T-cell (primary cell): ENCODE results near the gene INPP5A. TPM values are rescaled to one million over a fixed set of nuclear protein-coding genes. Genes with fewer than 3 reads are reported as not detected.

ENCODE experiments used
- ATAC-seq, 4 experiments: fragments of 200-7000 bp in 3 of 4; fragments of 150-1000 bp in 1 of 4; cut with Tn5 transposase; replicated peaks in 1 of 4; 1 replicate in 3 of 4; 2 replicates in 1 of 4; pipeline ENCODE4 v1.10.0; 2021; ENCODE audit warnings: moderate library complexity in 3 of 4, mild to moderate bottlenecking in 2 of 4, moderate number of reproducible peaks in 1 of 4
- CTCF ChIA-PET, 2 donors: fragments of 300-600 bp; sonication (Branson Sonifier 250); formaldehyde crosslinking; loops; one replicate each; lab custom pipeline; 2022; ENCODE audit warnings: antibody characterized with exemption in 2 of 2; lab: Charles Lee
- POLR2A ChIA-PET, 2 donors: fragments of 300-600 bp; sonication (Branson Sonifier 250); formaldehyde crosslinking; loops; one replicate each; lab custom pipeline; 2022; ENCODE audit warnings: antibody characterized with exemption in 2 of 2; lab: Charles Lee
- DNase-seq, 35 experiments: peaks; one replicate each; pipeline versions ENCODE4 v3.0.0 to v3.0.0-alpha.2; 2013 to 2023
- H3K27ac ChIP-seq: one replicate; pipeline ENCODE4 v1.5.1; 2013; ENCODE audit warnings: low read length
- H3K27me3 ChIP-seq, 2 experiments: replicated peaks in 1 of 2; 1 replicate in 1 of 2; 2 replicates in 1 of 2; pipeline versions ENCODE4 v1.6.1 to v1.7.0; 2013; ENCODE audit warnings: low read length in 1 of 2, mixed read lengths in 1 of 2; ENCODE audit not compliant: control insufficient read depth in 2 of 2, insufficient read depth in 2 of 2; ENCODE audit errors: extremely low read depth in 1 of 2
- H3K36me3 ChIP-seq, 2 donors: 1 replicate in 1 of 2; 2 replicates in 1 of 2; pipeline versions ENCODE4 v1.6.1 to v1.7.0; 2013; ENCODE audit warnings: low read length in 1 of 2; ENCODE audit not compliant: control insufficient read depth in 2 of 2, insufficient read depth in 1 of 2; ENCODE audit errors: extremely low read depth in 1 of 2
- H3K4me1 ChIP-seq, 2 experiments: 1 replicate in 1 of 2; 2 replicates in 1 of 2; pipeline versions ENCODE4 v1.6.1 to v1.7.0; 2013; ENCODE audit warnings: low read length in 2 of 2, mixed read lengths in 1 of 2; ENCODE audit not compliant: insufficient read depth in 2 of 2, control insufficient read depth in 1 of 2; ENCODE audit errors: extremely low read depth in 1 of 2
- H3K4me3 ChIP-seq, 2 donors: 1 replicate in 1 of 2; 2 replicates in 1 of 2; pipeline versions ENCODE4 v1.5.1 to v1.7.0; 2013; ENCODE audit warnings: mild to moderate bottlenecking in 2 of 2, low read length in 1 of 2, moderate library complexity in 1 of 2; ENCODE audit not compliant: control insufficient read depth in 1 of 2; ENCODE audit errors: extremely low read depth in 1 of 2
- H3K9me3 ChIP-seq: 2 replicates; pipeline ENCODE4 v1.7.0; 2013
- H3K27ac Mint-ChIP-seq, 2 donors: one replicate each; pipeline ENCODE4 v1.8.0; 2020 to 2021; ENCODE audit warnings: mild to moderate bottlenecking in 2 of 2, mixed read lengths in 2 of 2
- H3K27me3 Mint-ChIP-seq, 2 donors: one replicate each; pipeline ENCODE4 v1.8.0; 2021 to 2022; ENCODE audit warnings: mixed read lengths in 2 of 2
- H3K36me3 Mint-ChIP-seq: one replicate; pipeline ENCODE4 v1.8.0; 2021; ENCODE audit warnings: mixed read lengths
- H3K4me1 Mint-ChIP-seq, 3 donors: one replicate each; pipeline ENCODE4 v1.8.0; 2020 to 2022; ENCODE audit warnings: mixed read lengths in 3 of 3, mild to moderate bottlenecking in 1 of 3
- H3K4me3 Mint-ChIP-seq, 3 donors: one replicate each; pipeline ENCODE4 v1.8.0; 2020 to 2022; ENCODE audit warnings: mild to moderate bottlenecking in 3 of 3, mixed read lengths in 3 of 3, moderate library complexity in 3 of 3
- H3K9me3 Mint-ChIP-seq, 3 donors: one replicate each; pipeline ENCODE4 v1.8.0; 2020 to 2022; ENCODE audit warnings: mixed read lengths in 3 of 3
- WGBS: methylation state at CpG from one replicate; pipeline ENCODE4 v1.1.5; 2013; ENCODE audit warnings: missing lambda C conversion rate; ENCODE audit not compliant: insufficient coverage; 5-methylcytosine and 5-hydroxymethylcytosine counted together
- total RNA-seq, 35 experiments: library from RNA in 6 of 35; stranded (reverse) in 6 of 35; fragments of 120-200 nt in 1 of 35; gene quantifications; one replicate each; pipeline versions ENCODE4 v1.2.1 to v1.2.4 and lab custom pipeline; 2013 to 2026

INPP5A gene
- total RNA-seq, 5 donors from 2014 or later (not counting 1 experiment from before 2014, with no cell fraction given), result 20.9 to 23.1 (median 22.9) TPM

DNA sequence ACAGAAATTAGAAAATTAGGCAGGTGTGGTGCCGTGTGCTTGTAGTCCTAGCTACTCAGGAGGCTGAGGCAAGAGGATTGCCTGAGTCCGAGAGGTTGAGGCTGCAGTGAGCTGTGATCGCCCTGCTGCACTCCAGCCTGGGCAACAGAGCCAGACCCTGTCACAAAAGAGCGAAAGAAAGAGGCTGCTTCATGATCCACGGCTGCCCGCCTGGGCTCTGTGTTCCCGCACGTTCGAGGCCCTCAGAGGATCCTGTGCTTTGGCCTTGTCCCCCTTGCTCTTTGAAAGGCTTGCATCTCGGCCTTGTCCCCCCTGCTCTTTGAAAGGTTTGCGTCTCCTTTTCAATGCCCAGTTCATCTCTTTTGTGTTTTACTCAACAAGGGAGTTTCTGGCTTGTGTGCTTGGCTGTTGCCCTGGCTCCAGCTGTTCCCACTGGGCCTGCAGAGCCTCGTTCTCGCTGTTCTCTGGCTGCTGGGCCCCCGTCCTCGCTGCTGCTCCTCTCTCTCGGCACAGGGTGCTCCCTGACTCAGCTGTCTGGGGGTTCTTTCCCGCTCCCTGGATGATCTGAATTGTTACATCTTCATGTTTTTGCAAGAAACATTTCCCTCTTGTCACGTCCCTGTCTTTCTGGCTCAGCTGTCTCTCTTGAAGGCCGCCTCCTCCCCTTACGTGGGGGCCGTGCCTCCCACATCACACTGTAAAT is 45.1 kb upstream of the INPP5A start:
- 83% methylated on average over 20 of the region's 21 CpGs for WGBS
- peaks cover 0 to 21% of the 10 kb centered on the region in 2 experiments for H3K27me3 ChIP-seq
- no peaks in the 10 kb centered on the region for H3K9me3 ChIP-seq
- Mint-ChIP-seq H3K4me3 (no peak overlapping the region), H3K27ac (no peak overlapping the region), H3K4me1 (no peaks in the 10 kb centered on the region), H3K9me3 (no peaks in the 10 kb centered on the region), H3K36me3 (no peaks in the 10 kb centered on the region), H3K27me3 (peaks cover 4 to 5% of the 10 kb centered on the region in 2 donors)
- H3K27ac ChIP-seq, result no peak overlapping the region
- H3K36me3 ChIP-seq, result no peaks in the 10 kb centered on the region
- no peaks in the 10 kb centered on the region for H3K4me1 ChIP-seq
- DNase-seq (no peak), ATAC-seq (no peak)
- ChIA-PET CTCF (no interaction called here), POLR2A (no interaction called here)
- H3K4me3 ChIP-seq, result no peak overlapping the region

DNA sequence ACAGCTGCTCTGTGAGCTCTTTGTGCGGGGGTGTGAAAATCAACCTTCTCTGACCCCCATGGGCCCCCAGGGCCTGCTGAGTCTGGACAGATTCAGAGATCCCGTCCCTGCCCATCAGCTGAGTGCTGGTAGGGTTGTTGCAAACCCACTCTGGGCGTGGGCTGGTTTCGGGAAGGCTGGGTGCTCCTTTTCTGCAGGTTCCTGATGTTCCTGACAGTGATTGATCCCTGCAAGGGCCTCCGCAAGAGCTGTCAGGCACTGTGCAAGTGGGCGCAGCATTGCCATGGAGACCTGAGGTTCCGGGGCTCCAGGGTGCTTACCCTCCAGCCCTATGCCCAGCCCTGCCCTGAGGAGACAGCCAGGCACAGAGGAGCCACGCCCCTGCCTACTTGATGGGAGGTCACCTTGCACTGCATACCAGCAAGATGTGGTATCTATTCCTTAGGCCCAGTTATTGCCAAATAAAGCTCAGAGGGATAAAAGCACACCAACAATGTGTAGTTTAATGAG is 44.3 kb upstream of the INPP5A start:
- Mint-ChIP-seq H3K4me1 (no peaks in the 10 kb centered on the region), H3K27me3 (peaks cover 4 to 5% of the 10 kb centered on the region in 2 donors), H3K36me3 (no peaks in the 10 kb centered on the region), H3K27ac (no peak overlapping the region), H3K9me3 (no peaks in the 10 kb centered on the region), H3K4me3 (no peak overlapping the region)
- no peak for ATAC-seq
- no peaks in the 10 kb centered on the region for H3K4me1 ChIP-seq
- 71% methylated on average over 7 of the region's 8 CpGs for WGBS
- no peak for DNase-seq
- H3K27ac ChIP-seq, result no peak overlapping the region
- H3K9me3 ChIP-seq, result no peaks in the 10 kb centered on the region
- H3K36me3 ChIP-seq, result no peaks in the 10 kb centered on the region
- peaks cover 0 to 28% of the 10 kb centered on the region in 2 experiments for H3K27me3 ChIP-seq
- POLR2A ChIA-PET, result no interaction called here
- no peak overlapping the region for H3K4me3 ChIP-seq
- CTCF ChIA-PET, result interaction anchor here in 1 of 2 donors (0.6 kb wide), 1 partner anchor 36 kb away, joined by 3 read pairs; no protein-coding TSS in a partner anchor

DNA sequence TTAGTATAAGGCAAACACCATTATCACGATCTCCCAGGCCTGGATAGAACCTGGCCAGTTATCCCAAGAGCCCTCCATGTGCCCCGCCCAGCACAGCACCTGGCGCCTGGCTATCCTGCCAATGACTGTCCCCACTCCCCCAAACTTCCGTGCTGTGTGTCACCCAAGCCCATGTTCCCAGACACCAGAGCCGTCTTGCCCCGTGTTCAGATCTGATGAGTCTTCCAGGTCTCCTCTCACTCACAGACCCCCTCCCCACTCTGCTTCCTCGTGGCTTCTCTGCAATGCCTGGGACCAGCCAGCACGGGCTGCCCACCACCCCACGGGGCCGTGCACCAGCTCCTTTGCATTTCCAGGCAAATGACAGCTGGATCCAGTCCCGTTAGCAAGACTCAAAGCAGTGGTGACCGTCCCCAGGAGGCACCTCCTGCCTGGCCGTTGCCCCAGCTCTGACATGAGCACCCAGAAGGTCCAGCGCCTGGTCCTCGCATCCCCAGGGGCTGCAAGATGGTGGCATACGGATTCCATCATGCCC is 43.8 kb upstream of the INPP5A start:
- Histone ChIP-seq H3K4me1 (no peaks in the 10 kb centered on the region), H3K9me3 (no peaks in the 10 kb centered on the region), H3K4me3 (no peak overlapping the region), H3K27me3 (peaks cover 0 to 29% of the 10 kb centered on the region in 2 experiments), H3K27ac (no peak overlapping the region), H3K36me3 (no peaks in the 10 kb centered on the region)
- peaks cover 4 to 6% of the 10 kb centered on the region in 2 donors for H3K27me3 Mint-ChIP-seq
- no peak for DNase-seq
- ATAC-seq, result no peak
- WGBS, result 74% methylated on average over 11 of the region's 16 CpGs
- ChIA-PET POLR2A (no interaction called here), CTCF (interaction anchor here in 1 of 2 donors (0.6 kb wide), 1 partner anchor 35 kb away, joined by 3 read pairs; no protein-coding TSS in a partner anchor)
- no peaks in the 10 kb centered on the region for H3K4me1 Mint-ChIP-seq
- H3K36me3 Mint-ChIP-seq, result no peaks in the 10 kb centered on the region
- H3K9me3 Mint-ChIP-seq, result no peaks in the 10 kb centered on the region
- no peak overlapping the region for H3K4me3 Mint-ChIP-seq
- no peak overlapping the region for H3K27ac Mint-ChIP-seq

DNA sequence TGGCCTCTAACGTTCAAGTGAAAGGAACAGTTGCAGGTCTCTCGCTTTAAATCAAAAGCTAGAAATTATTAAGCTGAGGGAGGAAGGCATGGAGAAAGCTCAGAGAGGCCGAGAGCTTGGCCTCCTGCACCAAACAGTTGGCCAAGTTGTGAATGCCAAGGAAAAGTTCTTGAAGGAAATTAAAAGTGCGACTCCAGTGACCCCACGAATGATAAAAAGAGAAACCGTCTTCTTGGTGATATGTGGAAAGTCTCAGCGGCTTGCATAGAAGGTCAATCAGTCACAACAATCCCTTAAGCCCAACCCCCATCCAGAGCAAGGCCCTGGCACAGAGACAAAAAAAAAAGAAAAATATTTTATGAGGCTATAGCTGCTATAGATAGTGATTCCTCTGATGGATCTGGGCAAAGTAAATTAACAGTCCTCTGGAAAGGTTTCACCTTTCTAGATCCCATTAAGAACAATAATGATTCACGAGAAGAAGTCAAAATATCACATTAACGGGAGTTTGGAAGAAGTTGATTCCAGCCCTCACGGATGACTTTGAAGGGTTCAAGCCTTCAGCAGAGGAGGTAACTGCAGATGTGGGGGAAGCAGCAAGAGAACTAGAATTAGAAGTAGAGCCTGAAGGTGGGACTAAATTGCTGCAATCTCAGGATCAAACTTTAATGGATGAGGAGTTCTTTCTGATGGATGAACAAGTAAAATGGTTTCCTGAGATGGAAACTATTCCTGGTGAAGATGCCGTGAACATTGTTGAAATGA is 42.5 kb upstream of the INPP5A start:
- Histone ChIP-seq H3K4me1 (no peaks in the 10 kb centered on the region), H3K27ac (no peak overlapping the region), H3K36me3 (no peaks in the 10 kb centered on the region), H3K27me3 (peaks cover 0 to 41% of the 10 kb centered on the region in 2 experiments), H3K4me3 (no peak overlapping the region), H3K9me3 (no peaks in the 10 kb centered on the region)
- no peak for DNase-seq
- no peak overlapping the region for H3K27ac Mint-ChIP-seq
- WGBS, result 79% methylated on average over 5 of the region's 11 CpGs
- H3K27me3 Mint-ChIP-seq, result peaks cover 4 to 6% of the 10 kb centered on the region in 2 donors
- ATAC-seq, result no peak
- POLR2A ChIA-PET, result no interaction called here
- H3K4me1 Mint-ChIP-seq, result no peaks in the 10 kb centered on the region
- no peak overlapping the region for H3K4me3 Mint-ChIP-seq
- CTCF ChIA-PET, result no interaction called here
- no peaks in the 10 kb centered on the region for H3K36me3 Mint-ChIP-seq
- H3K9me3 Mint-ChIP-seq, result no peaks in the 10 kb centered on the region

DNA sequence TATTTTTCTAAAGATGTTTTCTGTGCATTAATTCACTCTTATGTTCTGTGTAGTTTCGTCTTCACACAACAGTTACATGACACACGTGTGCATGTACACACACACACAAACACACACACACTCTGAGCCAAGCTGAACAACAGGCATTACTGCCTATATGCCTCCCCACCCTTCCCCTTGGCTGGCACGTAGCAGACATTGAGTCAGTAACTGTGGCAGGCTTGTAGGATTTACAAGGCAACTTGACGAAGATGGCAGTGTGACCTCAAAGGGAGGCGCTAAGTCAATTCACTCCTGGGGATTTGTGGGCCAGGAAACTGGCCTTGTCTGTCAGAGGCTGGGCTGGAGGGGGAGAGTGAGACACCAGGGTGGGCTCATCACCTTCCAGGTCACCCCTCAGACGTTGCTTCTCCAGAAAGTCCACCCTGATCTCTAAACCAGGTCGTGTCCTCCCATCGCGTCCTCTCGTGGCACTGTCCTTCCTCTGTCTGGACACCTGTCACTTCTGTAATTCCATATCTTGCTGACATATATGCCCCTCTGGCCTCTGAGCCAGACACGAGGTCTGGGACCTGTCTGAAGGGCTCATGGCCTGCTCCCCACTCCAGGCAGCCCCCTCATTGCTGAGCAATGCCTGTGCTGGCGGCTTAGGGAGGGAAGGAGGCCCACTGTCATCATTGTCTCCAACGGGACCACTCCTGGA is 41.1 kb upstream of the INPP5A start:
- H3K36me3 Mint-ChIP-seq, result no peaks in the 10 kb centered on the region
- H3K4me3 Mint-ChIP-seq, result no peak overlapping the region
- H3K36me3 ChIP-seq, result no peaks in the 10 kb centered on the region
- ChIA-PET POLR2A (no interaction called here), CTCF (no interaction called here)
- H3K9me3 Mint-ChIP-seq, result no peaks in the 10 kb centered on the region
- H3K27me3 Mint-ChIP-seq, result peaks cover 4 to 9% of the 10 kb centered on the region in 2 donors
- no peaks in the 10 kb centered on the region for H3K4me1 Mint-ChIP-seq
- H3K9me3 ChIP-seq, result no peaks in the 10 kb centered on the region
- H3K27ac Mint-ChIP-seq, result no peak overlapping the region
- ATAC-seq, result no peak
- no peak for DNase-seq
- H3K27ac ChIP-seq, result no peak overlapping the region
- H3K27me3 ChIP-seq, result peaks cover 0 to 41% of the 10 kb centered on the region in 2 experiments
- no peaks in the 10 kb centered on the region for H3K4me1 ChIP-seq
- 72% methylated on average over 11 of the region's 13 CpGs for WGBS
- no peak overlapping the region for H3K4me3 ChIP-seq

DNA sequence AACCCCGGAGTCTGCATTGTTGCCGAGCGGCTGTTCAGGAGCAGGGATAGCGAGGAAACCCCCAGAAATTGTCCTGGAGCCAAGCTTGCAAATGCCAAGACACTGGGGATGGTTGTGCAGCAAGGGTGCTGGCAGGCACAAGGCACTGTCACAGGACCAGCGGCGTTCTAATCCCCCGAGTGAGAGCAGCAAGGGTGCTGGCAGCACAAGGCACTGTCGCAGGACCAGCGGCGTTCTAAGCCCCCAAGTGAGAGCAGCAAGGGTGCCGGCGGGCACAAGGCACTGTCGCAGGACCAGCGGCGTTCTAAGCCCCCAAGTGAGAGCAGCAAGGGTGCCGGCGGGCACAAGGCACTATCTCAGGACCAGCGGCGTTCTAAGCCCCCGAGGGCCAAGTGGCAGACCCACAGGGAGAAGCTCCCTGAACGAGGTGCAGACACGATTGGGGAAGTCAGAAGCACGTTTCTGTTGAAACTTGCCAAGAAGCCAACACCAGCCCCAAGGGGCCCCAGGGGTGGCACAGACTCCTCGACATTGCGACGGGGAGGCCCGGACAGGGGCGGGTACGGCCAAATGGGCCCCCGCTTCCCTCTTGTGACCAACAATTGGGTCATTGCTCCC is 40.4 kb upstream of the INPP5A start:
- no peaks in the 10 kb centered on the region for H3K9me3 ChIP-seq
- ATAC-seq (no peak), DNase-seq (no peak)
- H3K36me3 Mint-ChIP-seq, result no peaks in the 10 kb centered on the region
- H3K27ac Mint-ChIP-seq, result no peak overlapping the region
- 68% methylated on average over 30 of the region's 30 CpGs for WGBS
- H3K4me1 ChIP-seq, result no peaks in the 10 kb centered on the region
- CTCF ChIA-PET, result no interaction called here
- no peak overlapping the region for H3K4me3 Mint-ChIP-seq
- no peaks in the 10 kb centered on the region for H3K36me3 ChIP-seq
- no peak overlapping the region for H3K4me3 ChIP-seq
- POLR2A ChIA-PET, result no interaction called here
- no peaks in the 10 kb centered on the region for H3K9me3 Mint-ChIP-seq
- no peaks in the 10 kb centered on the region for H3K4me1 Mint-ChIP-seq
- H3K27me3 Mint-ChIP-seq, result peaks cover 4 to 9% of the 10 kb centered on the region in 2 donors
- no peak overlapping the region for H3K27ac ChIP-seq
- peaks cover 0 to 42% of the 10 kb centered on the region in 2 experiments for H3K27me3 ChIP-seq
